Body of pancreas (tissue), 4 donors: ENCODE results near the gene STAT4. TPM values are rescaled to one million over a fixed set of nuclear protein-coding genes. Genes with fewer than 3 reads are reported as not detected.

ENCODE experiments used
- ATAC-seq: fragments of 150-250 bp; one replicate; pipeline ENCODE4 v1.9.1; 2016
- DNase-seq, 4 donors: peaks; one replicate each; pipeline ENCODE4 v3.0.0-alpha.2; 2019
- H3K27ac ChIP-seq, 4 donors: fragments of 200-600 bp; sonication (generic); 1 replicate in 3 of 4; 2 replicates in 1 of 4; pipeline versions ENCODE4 v1.5.1 to v1.6.1; 2016 to 2019; ENCODE audit warnings: mild to moderate bottlenecking in 1 of 4, mixed read lengths in 1 of 4, moderate library complexity in 1 of 4
- H3K27me3 ChIP-seq, 2 donors: fragments of 200-600 bp; sonication (generic); one replicate each; pipeline ENCODE4 v1.6.0; 2016; ENCODE audit warnings: mild to moderate bottlenecking in 1 of 2
- H3K36me3 ChIP-seq, 2 donors: fragments of 200-600 bp; sonication (generic); replicated peaks in 1 of 2; 2 replicates each; pipeline ENCODE4 v1.5.1; 2016; ENCODE audit warnings: low read depth in 2 of 2; ENCODE audit not compliant: insufficient read depth in 1 of 2
- H3K4me1 ChIP-seq: fragments of 200-600 bp; sonication (generic); one replicate; pipeline ENCODE4 v1.6.0; 2016
- H3K4me3 ChIP-seq, 2 donors: fragments of 200-600 bp; sonication (generic); 1 replicate in 1 of 2; 2 replicates in 1 of 2; pipeline ENCODE4 v1.5.1; 2016 to 2019
- H3K9me3 ChIP-seq, 3 donors: fragments of 200-600 bp; sonication (generic); 1 replicate in 2 of 3; 2 replicates in 1 of 3; pipeline ENCODE4 v1.5.1; 2016
- POLR2A ChIP-seq, 3 donors: fragments of 450-650 bp; IDR thresholded peaks; one replicate each; pipeline ENCODE4 v1.6.1; 2016; ENCODE audit warnings: antibody characterized with exemption in 3 of 3, mild to moderate bottlenecking in 2 of 3
- WGBS, 2 donors: methylation state at CpG; one replicate each; pipeline ENCODE4 v1.1.5; 2017; 5-methylcytosine and 5-hydroxymethylcytosine counted together
- intact Hi-C: fragments of 100-400 bp; cut with DNase I; formaldehyde crosslinking; loops from one replicate; pipeline ENCODE4 v1.15.1; 2023
- total RNA-seq, 2 donors: library from RNA; depleted of rRNA; stranded (reverse); fragments of >200 nt; gene quantifications; one replicate each; pipeline ENCODE4 v1.1.0, GENCODE V29; 2016
- TF ChIP-seq, protein P1 (sequence below), 7 experiments: fragments of 450-650 bp in 4 of 7; fragments of 200-600 bp in 3 of 7; sonication (generic) in 3 of 7; IDR thresholded peaks; one replicate each; pipeline ENCODE4 v1.5.1; 2016 to 2019; ENCODE audit warnings: antibody characterized with exemption in 7 of 7

The STAT4 gene
- total RNA-seq, 2 donors from 2014 or later: 0.52 to 2.6 TPM

DNA sequence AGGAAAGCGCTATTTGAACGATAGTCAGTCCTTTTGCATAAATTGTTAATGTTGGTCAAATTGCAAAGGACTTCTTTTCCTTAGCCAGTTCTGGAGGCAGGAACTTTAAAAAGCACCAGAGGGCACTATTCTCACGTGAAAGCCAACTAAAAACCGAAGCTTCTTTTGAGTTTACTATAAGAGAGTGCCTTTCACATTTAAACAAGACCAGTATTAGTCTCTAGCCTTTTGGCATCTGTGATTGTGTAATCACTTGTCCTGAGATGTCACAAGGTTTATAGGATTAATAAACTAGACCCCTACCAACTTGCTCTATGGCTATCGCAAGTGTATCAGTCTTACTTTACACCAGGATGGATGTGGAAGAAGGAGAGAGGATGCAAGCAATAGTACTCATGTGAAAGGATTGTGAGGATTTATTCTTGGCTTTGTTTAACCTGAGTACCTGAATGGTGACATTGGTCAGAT, 14.4 kb upstream of the STAT4 start:
- TF ChIP-seq, protein P1, sequence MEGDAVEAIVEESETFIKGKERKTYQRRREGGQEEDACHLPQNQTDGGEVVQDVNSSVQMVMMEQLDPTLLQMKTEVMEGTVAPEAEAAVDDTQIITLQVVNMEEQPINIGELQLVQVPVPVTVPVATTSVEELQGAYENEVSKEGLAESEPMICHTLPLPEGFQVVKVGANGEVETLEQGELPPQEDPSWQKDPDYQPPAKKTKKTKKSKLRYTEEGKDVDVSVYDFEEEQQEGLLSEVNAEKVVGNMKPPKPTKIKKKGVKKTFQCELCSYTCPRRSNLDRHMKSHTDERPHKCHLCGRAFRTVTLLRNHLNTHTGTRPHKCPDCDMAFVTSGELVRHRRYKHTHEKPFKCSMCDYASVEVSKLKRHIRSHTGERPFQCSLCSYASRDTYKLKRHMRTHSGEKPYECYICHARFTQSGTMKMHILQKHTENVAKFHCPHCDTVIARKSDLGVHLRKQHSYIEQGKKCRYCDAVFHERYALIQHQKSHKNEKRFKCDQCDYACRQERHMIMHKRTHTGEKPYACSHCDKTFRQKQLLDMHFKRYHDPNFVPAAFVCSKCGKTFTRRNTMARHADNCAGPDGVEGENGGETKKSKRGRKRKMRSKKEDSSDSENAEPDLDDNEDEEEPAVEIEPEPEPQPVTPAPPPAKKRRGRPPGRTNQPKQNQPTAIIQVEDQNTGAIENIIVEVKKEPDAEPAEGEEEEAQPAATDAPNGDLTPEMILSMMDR (IDR thresholded peaks at IDR 0.05): peak; percentile 38 to 70 (median 55)
- no peak for TF ChIP-seq POLR2A (IDR thresholded peaks at IDR 0.05)
- DNase-seq (peak in 3 of 4 donors; percentile 16 to 22 (median 22)), ATAC-seq (peak; percentile 81)
- peak overlapping the region in 2 of 4 donors; percentile 32 to 44 for H3K27ac ChIP-seq
- no peak overlapping the region for H3K4me3 ChIP-seq
- no peaks in the 10 kb centered on the region for H3K36me3 ChIP-seq
- 20 to 22% methylated on average over 5 of the region's 5 CpGs for WGBS, 2 donors
- intact Hi-C loops: loop anchor here (5.0 kb wide), 1 partner anchor 337 kb away; no protein-coding TSS in a partner anchor
- no peaks in the 10 kb centered on the region for H3K9me3 ChIP-seq
- H3K27me3 ChIP-seq: no peaks in the 10 kb centered on the region
- peaks cover 15% of the 10 kb centered on the region for H3K4me1 ChIP-seq

DNA sequence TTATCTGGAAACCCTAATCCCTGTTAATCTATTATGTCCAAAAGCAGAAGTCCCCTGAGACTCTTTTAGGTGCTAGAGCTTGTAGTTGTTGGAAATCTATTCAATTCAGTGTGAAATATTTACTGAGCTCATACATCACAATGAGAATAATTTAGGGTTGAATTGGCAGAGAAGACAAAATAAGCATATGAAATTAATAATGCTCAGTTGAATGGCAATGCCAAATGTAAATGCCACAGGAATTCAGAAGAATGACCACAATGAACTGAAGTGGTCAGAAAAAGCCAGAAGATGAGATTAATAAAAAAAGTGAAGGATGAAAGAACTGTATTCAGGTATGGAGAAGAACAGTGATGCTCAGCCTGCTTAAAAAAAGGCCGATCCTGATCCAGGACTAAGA, 8.0 kb upstream of the STAT4 start:
- intact Hi-C loops: no loop called here
- H3K27me3 ChIP-seq: no peaks in the 10 kb centered on the region
- H3K4me1 ChIP-seq: no peaks in the 10 kb centered on the region
- WGBS, 2 donors: 90 to 96% methylated on average over 1 of the region's 1 CpG
- H3K4me3 ChIP-seq: no peak overlapping the region
- ATAC-seq (no peak), DNase-seq (no peak)
- H3K36me3 ChIP-seq: no peaks in the 10 kb centered on the region
- no peaks in the 10 kb centered on the region for H3K9me3 ChIP-seq
- TF ChIP-seq, protein P1 (IDR thresholded peaks at IDR 0.05): no peak
- no peak for TF ChIP-seq POLR2A (IDR thresholded peaks at IDR 0.05)
- H3K27ac ChIP-seq: no peak overlapping the region

DNA sequence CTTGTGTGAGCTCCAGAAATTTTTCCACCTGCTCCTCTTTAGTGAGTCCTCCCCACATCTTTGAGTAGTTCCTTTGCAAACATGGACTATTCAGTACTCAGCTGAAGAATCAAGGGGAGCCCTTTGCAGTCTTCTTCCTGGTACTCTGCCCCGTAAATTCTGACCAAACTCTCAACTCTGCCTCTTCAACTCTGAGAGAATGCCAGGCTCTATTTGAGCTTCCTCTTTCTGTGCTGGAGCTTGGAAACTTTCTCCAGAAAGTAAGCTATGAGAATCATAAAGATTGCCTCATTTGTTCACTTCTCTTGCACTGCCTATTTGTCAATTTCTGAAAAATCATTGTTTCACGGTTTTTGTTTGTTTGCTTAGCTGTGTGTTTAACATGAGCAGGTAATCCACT, 7.4 kb upstream of the STAT4 start:
- no peak for TF ChIP-seq POLR2A (IDR thresholded peaks at IDR 0.05)
- TF ChIP-seq, protein P1 (IDR thresholded peaks at IDR 0.05): no peak
- intact Hi-C loops: no loop called here
- Histone ChIP-seq H3K27me3 (no peaks in the 10 kb centered on the region), H3K4me3 (no peak overlapping the region), H3K27ac (no peak overlapping the region), H3K9me3 (no peaks in the 10 kb centered on the region), H3K36me3 (no peaks in the 10 kb centered on the region), H3K4me1 (no peaks in the 10 kb centered on the region)
- DNase-seq (no peak), ATAC-seq (no peak)
- WGBS, 2 donors: 38 to 40% methylated on average over 2 of the region's 2 CpGs

DNA sequence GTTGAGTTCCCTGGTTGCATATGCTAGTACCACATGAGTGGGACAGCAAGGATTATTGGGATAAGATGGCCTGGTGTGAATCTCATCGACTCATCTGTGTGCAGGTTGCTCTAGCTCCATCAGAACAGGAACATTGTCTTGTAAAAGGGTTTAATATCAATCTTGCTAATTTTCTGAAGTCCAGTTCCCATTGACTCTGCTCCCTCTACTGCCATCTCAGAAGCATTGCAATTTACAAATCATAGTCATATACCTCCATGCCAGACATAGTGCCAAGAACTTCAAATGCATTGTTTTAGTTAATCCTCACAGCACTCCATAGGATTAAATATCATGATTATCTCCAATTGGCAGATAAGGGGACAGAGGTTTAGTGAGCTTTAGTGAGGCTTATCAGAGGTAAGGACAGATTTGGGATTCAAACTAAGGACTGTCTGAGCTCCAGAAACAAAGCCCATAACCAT, 4.8 kb upstream of the STAT4 start:
- intact Hi-C loops: no loop called here

More for the DNA sequence above, 4.8 kb upstream of the STAT4 start:
- no peak for DNase-seq
- Histone ChIP-seq H3K27ac (no peak overlapping the region), H3K27me3 (no peaks in the 10 kb centered on the region), H3K4me1 (peaks cover 9% of the 10 kb centered on the region), H3K36me3 (no peaks in the 10 kb centered on the region), H3K4me3 (no peak overlapping the region), H3K9me3 (no peaks in the 10 kb centered on the region)
- ATAC-seq: no peak
- 16 to 32% methylated on average over 1 of the region's 1 CpG for WGBS, 2 donors
- TF ChIP-seq POLR2A (IDR thresholded peaks at IDR 0.05): no peak
- TF ChIP-seq, protein P1 (IDR thresholded peaks at IDR 0.05): peak; percentile 14 to 65 (median 56)
